Measurements from ENCODE around the gene EFHD2. TPM values are rescaled to one million over a fixed set of nuclear protein-coding genes. Genes with fewer than 3 reads are reported as not detected.
A peak's percentile ranks its signal among the peaks of the same experiment; 100 is the strongest.

The EFHD2 gene, protein sequence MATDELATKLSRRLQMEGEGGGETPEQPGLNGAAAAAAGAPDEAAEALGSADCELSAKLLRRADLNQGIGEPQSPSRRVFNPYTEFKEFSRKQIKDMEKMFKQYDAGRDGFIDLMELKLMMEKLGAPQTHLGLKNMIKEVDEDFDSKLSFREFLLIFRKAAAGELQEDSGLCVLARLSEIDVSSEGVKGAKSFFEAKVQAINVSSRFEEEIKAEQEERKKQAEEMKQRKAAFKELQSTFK
- total RNA-seq, result 36.3 TPM
- 62.3 TPM for polyA plus RNA-seq
- long read RNA-seq, donor 1, partial matches to known transcripts, result 0 of 3 reads
- long read RNA-seq, donor 1, other reads (novel, unspliced or antisense), result 0 of 3 reads
- long read RNA-seq, donor 2, transcript EFHD2-201 (4 exons, 2,419 nt), result major isoform, 77 of 127 reads
- long read RNA-seq, donor 2, partial matches to known transcripts, result 50 of 127 reads
- long read RNA-seq, donor 2, other reads (novel, unspliced or antisense), result 0 of 127 reads
- long read RNA-seq, donor 3, transcript EFHD2-201 (4 exons, 2,419 nt), result major isoform, 44 of 62 reads
- long read RNA-seq, donor 3, partial matches to known transcripts, result 18 of 62 reads
- long read RNA-seq, donor 3, other reads (novel, unspliced or antisense), result 0 of 62 reads
- long read RNA-seq, donor 4, transcript EFHD2-201 (4 exons, 2,419 nt), result major isoform, 29 of 29 reads
- long read RNA-seq, donor 4, partial matches to known transcripts, result 0 of 29 reads
- long read RNA-seq, donor 4, other reads (novel, unspliced or antisense), result 0 of 29 reads
- long read RNA-seq, donor 5, transcript EFHD2-201 (4 exons, 2,419 nt), result major isoform, 51 of 56 reads
- long read RNA-seq, donor 5, partial matches to known transcripts, result 0 of 56 reads
- long read RNA-seq, donor 5, other reads (novel, unspliced or antisense), result 5 of 56 reads
- long read RNA-seq, donor 6, transcript EFHD2-201 (4 exons, 2,419 nt), result major isoform, 35 of 35 reads
- long read RNA-seq, donor 6, partial matches to known transcripts, result 0 of 35 reads
- long read RNA-seq, donor 6, other reads (novel, unspliced or antisense), result 0 of 35 reads
- long read RNA-seq, donor 7, transcript EFHD2-201 (4 exons, 2,419 nt), result major isoform, 23 of 23 reads
- long read RNA-seq, donor 7, partial matches to known transcripts, result 0 of 23 reads
- long read RNA-seq, donor 7, other reads (novel, unspliced or antisense), result 0 of 23 reads
- long read RNA-seq, donor 8, transcript EFHD2-201 (4 exons, 2,419 nt), result major isoform, 23 of 29 reads
- long read RNA-seq, donor 8, partial matches to known transcripts, result 6 of 29 reads
- long read RNA-seq, donor 8, other reads (novel, unspliced or antisense), result 0 of 29 reads
- long read RNA-seq, donor 9, transcript EFHD2-201 (4 exons, 2,419 nt), result major isoform, 25 of 34 reads
- long read RNA-seq, donor 9, partial matches to known transcripts, result 9 of 34 reads
- long read RNA-seq, donor 9, other reads (novel, unspliced or antisense), result 0 of 34 reads
- long read RNA-seq, donor 10, transcript EFHD2-201 (4 exons, 2,419 nt), result major isoform, 33 of 39 reads
- long read RNA-seq, donor 10, partial matches to known transcripts, result 0 of 39 reads
- long read RNA-seq, donor 10, other reads (novel, unspliced or antisense), result 6 of 39 reads

DNA sequence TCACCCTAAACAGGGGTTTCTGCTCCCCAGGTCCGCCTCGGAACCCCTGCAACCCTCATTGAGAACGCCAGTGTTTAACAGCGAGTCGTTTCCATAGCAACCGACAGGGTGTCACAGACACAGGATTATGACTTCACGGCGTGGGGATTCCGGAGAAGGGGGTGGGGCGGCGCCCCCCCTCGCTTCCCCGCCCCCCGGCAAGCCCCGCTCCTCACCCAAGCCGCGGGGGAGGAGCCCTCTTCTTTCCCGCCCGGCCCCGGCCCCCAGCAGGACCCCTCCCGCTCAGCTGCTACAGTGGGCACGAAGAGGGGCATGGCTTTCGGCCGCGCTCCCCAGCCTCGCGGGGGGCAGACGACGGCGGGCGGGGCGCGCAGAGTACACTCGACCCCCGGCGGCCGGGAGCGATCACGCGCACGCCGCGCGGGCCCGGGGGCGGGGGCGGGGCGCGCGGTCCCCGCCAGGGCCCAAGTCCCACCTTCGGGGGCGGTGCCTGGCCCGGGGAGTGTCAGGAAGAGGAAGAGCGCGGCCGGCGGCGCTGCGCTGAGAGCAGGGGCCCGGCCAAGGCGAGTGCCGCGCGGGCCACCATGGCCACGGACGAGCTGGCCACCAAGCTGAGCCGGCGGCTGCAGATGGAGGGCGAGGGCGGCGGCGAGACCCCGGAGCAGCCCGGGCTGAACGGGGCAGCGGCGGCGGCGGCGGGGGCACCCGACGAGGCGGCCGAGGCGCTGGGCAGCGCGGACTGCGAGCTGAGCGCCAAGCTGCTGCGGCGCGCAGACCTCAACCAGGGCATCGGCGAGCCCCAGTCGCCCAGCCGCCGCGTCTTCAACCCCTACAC lies at the start of gene EFHD2:
TSS of gene EFHD2 (plus strand) at position 501 of the 835 bp plus-strand sequence. CDS start at position 585, 84 bp downstream.
- H3K27me3 ChIP-seq (ENCODE audit: control insufficient read depth in 2 of 2, insufficient read depth in 1 of 2, low read length in 1 of 2), result peaks cover 8 to 13% of the 10 kb centered on the region in 2 donors
- peaks cover 2 to 8% of the 10 kb centered on the region in 2 donors for H3K36me3 ChIP-seq (ENCODE audit: control insufficient read depth in 2 of 2, insufficient read depth in 2 of 2, low read length in 1 of 2)
- no peaks in the 10 kb centered on the region for H3K9me3 ChIP-seq (ENCODE audit: control insufficient read depth in 2 of 2, insufficient read depth in 1 of 2, low read length in 1 of 2)
- peak; percentile 35 to 91 (median 76) for DNase-seq (ENCODE audit: low read depth in 6 of 9, low spot score in 9 of 9)
- H3K4me3 ChIP-seq (ENCODE audit: low read length in 2 of 2), result peak within 1 kb of the TSS; percentile 73 to 74
- peaks cover 18 to 42% of the 10 kb centered on the region in 2 donors for H3K4me1 ChIP-seq (ENCODE audit: control insufficient read depth in 2 of 2, insufficient read depth in 2 of 2, low read length in 2 of 2)
- under 1% methylated on average over 99 of the region's 99 CpGs for WGBS
- H3K27ac ChIP-seq (ENCODE audit: low read depth in 1 of 2, low read length in 1 of 2), result peak within 1 kb of the TSS in 1 of 2 donors; percentile 58

DNA sequence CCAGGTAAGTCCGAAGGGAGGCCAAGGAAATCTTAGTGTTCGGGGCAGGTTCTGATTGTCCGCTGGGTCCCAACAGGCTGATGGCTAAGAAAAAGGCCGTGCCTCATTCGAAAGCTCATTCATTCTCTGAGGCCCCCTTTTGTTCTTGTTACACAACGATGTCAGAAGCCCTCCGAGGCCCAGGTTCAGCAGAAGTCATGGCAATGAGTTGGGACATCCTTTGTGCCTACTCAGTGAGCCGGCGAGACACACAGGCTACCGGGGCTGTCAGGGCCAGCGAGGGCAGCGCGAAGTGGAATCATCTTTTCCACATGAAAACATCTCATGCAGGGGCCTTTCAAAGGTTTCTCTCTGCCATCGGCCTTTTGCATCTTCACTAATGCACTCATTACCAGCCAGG lies 49.0 kb upstream of the EFHD2 start:
- 98% methylated on average over 14 of the region's 14 CpGs for WGBS
- no peak for DNase-seq (ENCODE audit: low read depth in 6 of 9, low spot score in 9 of 9)
- Histone ChIP-seq H3K27ac (ENCODE audit: low read depth in 1 of 2, low read length in 1 of 2) (no peak overlapping the region), H3K4me3 (ENCODE audit: low read length in 2 of 2) (no peak overlapping the region), H3K4me1 (ENCODE audit: control insufficient read depth in 2 of 2, insufficient read depth in 2 of 2, low read length in 2 of 2) (no peaks in the 10 kb centered on the region), H3K27me3 (ENCODE audit: control insufficient read depth in 2 of 2, insufficient read depth in 1 of 2, low read length in 1 of 2) (no peaks in the 10 kb centered on the region), H3K9me3 (ENCODE audit: control insufficient read depth in 2 of 2, insufficient read depth in 1 of 2, low read length in 1 of 2) (no peaks in the 10 kb centered on the region), H3K36me3 (ENCODE audit: control insufficient read depth in 2 of 2, insufficient read depth in 2 of 2, low read length in 1 of 2) (no peaks in the 10 kb centered on the region)

GRCh38 chr1:15362096-15362736 lies 47.5 kb upstream of the EFHD2 start:
- Histone ChIP-seq H3K4me3 (ENCODE audit: low read length in 2 of 2) (no peak overlapping the region), H3K27me3 (ENCODE audit: control insufficient read depth in 2 of 2, insufficient read depth in 1 of 2, low read length in 1 of 2) (no peaks in the 10 kb centered on the region), H3K36me3 (ENCODE audit: control insufficient read depth in 2 of 2, insufficient read depth in 2 of 2, low read length in 1 of 2) (no peaks in the 10 kb centered on the region), H3K4me1 (ENCODE audit: control insufficient read depth in 2 of 2, insufficient read depth in 2 of 2, low read length in 2 of 2) (no peaks in the 10 kb centered on the region), H3K9me3 (ENCODE audit: control insufficient read depth in 2 of 2, insufficient read depth in 1 of 2, low read length in 1 of 2) (no peaks in the 10 kb centered on the region), H3K27ac (ENCODE audit: low read depth in 1 of 2, low read length in 1 of 2) (no peak overlapping the region)
- no peak for DNase-seq (ENCODE audit: low read depth in 6 of 9, low spot score in 9 of 9)
- 95% methylated on average over 13 of the region's 13 CpGs for WGBS

DNA sequence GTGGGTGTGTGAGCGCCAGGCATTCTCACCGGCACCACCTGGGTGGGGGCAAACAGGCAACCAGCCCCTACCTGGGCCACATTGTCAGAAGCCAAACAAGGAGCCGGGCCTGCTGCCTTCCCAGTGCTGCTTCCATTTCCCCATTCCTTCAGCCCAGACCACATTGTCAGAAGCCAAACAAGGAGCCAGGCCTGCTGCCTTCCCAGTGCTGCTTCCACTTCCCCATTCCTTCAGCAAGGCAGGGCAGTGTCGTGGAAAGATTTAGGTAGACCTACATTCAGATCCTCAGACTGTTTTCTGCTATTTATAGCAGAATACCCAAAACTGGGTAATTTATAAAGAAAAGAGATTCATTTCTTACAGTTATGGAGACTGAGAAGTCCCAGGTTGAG lies 47.0 kb upstream of the EFHD2 start:
- Histone ChIP-seq H3K27me3 (ENCODE audit: control insufficient read depth in 2 of 2, insufficient read depth in 1 of 2, low read length in 1 of 2) (no peaks in the 10 kb centered on the region), H3K4me3 (ENCODE audit: low read length in 2 of 2) (no peak overlapping the region), H3K27ac (ENCODE audit: low read depth in 1 of 2, low read length in 1 of 2) (no peak overlapping the region), H3K4me1 (ENCODE audit: control insufficient read depth in 2 of 2, insufficient read depth in 2 of 2, low read length in 2 of 2) (no peaks in the 10 kb centered on the region), H3K9me3 (ENCODE audit: control insufficient read depth in 2 of 2, insufficient read depth in 1 of 2, low read length in 1 of 2) (no peaks in the 10 kb centered on the region), H3K36me3 (ENCODE audit: control insufficient read depth in 2 of 2, insufficient read depth in 2 of 2, low read length in 1 of 2) (no peaks in the 10 kb centered on the region)
- no peak for DNase-seq (ENCODE audit: low read depth in 6 of 9, low spot score in 9 of 9)
- 95% methylated on average over 4 of the region's 4 CpGs for WGBS

GRCh38 chr1:15364740-15365139 lies 44.9 kb upstream of the EFHD2 start:
- H3K4me3 ChIP-seq (ENCODE audit: low read length in 2 of 2), result no peak overlapping the region
- no peaks in the 10 kb centered on the region for H3K27me3 ChIP-seq (ENCODE audit: control insufficient read depth in 2 of 2, insufficient read depth in 1 of 2, low read length in 1 of 2)
- no peak for DNase-seq (ENCODE audit: low read depth in 6 of 9, low spot score in 9 of 9)
- H3K4me1 ChIP-seq (ENCODE audit: control insufficient read depth in 2 of 2, insufficient read depth in 2 of 2, low read length in 2 of 2), result no peaks in the 10 kb centered on the region
- H3K9me3 ChIP-seq (ENCODE audit: control insufficient read depth in 2 of 2, insufficient read depth in 1 of 2, low read length in 1 of 2), result no peaks in the 10 kb centered on the region
- H3K36me3 ChIP-seq (ENCODE audit: control insufficient read depth in 2 of 2, insufficient read depth in 2 of 2, low read length in 1 of 2), result no peaks in the 10 kb centered on the region
- no peak overlapping the region for H3K27ac ChIP-seq (ENCODE audit: low read depth in 1 of 2, low read length in 1 of 2)
- 85% methylated on average over 5 of the region's 5 CpGs for WGBS

DNA sequence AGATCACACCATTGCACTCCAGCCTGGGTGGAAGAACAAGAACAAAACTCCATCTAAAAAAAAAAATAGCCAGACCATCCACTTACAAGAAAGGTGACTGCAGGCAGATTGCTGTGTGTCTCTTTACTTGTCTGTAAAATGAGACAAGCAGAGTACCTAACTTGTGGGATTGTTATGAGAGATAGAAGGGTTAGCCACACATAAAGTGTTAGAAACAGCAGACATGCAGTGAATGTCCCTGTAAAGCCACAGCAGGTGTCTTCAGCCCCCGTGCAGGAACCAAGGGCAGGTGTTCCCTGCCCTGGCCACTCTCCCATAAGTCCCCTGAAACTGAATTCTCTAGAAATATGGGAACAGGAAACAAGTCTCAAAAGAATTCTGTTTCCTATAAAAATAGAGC lies 40.8 kb upstream of the EFHD2 start:
- 23% methylated on average over 1 of the region's 1 CpG for WGBS
- Histone ChIP-seq H3K27ac (ENCODE audit: low read depth in 1 of 2, low read length in 1 of 2) (no peak overlapping the region), H3K27me3 (ENCODE audit: control insufficient read depth in 2 of 2, insufficient read depth in 1 of 2, low read length in 1 of 2) (no peaks in the 10 kb centered on the region), H3K4me3 (ENCODE audit: low read length in 2 of 2) (no peak overlapping the region), H3K36me3 (ENCODE audit: control insufficient read depth in 2 of 2, insufficient read depth in 2 of 2, low read length in 1 of 2) (no peaks in the 10 kb centered on the region), H3K9me3 (ENCODE audit: control insufficient read depth in 2 of 2, insufficient read depth in 1 of 2, low read length in 1 of 2) (no peaks in the 10 kb centered on the region), H3K4me1 (ENCODE audit: control insufficient read depth in 2 of 2, insufficient read depth in 2 of 2, low read length in 2 of 2) (no peaks in the 10 kb centered on the region)
- no peak for DNase-seq (ENCODE audit: low read depth in 6 of 9, low spot score in 9 of 9)

GRCh38 chr1:15370268-15370667 lies 39.4 kb upstream of the EFHD2 start:
- DNase-seq (ENCODE audit: low read depth in 6 of 9, low spot score in 9 of 9), result no peak
- no peak overlapping the region for H3K27ac ChIP-seq (ENCODE audit: low read depth in 1 of 2, low read length in 1 of 2)
- no peaks in the 10 kb centered on the region for H3K27me3 ChIP-seq (ENCODE audit: control insufficient read depth in 2 of 2, insufficient read depth in 1 of 2, low read length in 1 of 2)
- H3K4me1 ChIP-seq (ENCODE audit: control insufficient read depth in 2 of 2, insufficient read depth in 2 of 2, low read length in 2 of 2), result no peaks in the 10 kb centered on the region
- no peak overlapping the region for H3K4me3 ChIP-seq (ENCODE audit: low read length in 2 of 2)
- WGBS, result 96% methylated on average over 4 of the region's 4 CpGs
- H3K9me3 ChIP-seq (ENCODE audit: control insufficient read depth in 2 of 2, insufficient read depth in 1 of 2, low read length in 1 of 2), result no peaks in the 10 kb centered on the region
- no peaks in the 10 kb centered on the region for H3K36me3 ChIP-seq (ENCODE audit: control insufficient read depth in 2 of 2, insufficient read depth in 2 of 2, low read length in 1 of 2)
